ENCODE results near the gene TMEM273.

- no peak for TF ChIP-seq CTCF (optimal IDR thresholded peaks at IDR 0.05 in 1 of 3, IDR thresholded peaks at IDR 0.05 in 1 of 3, conservative IDR thresholded peaks at IDR 0.05 in 1 of 3; ENCODE audit: extremely low read depth in 1 of 3, insufficient read depth in 2 of 3, low read length in 3 of 3)
- no peak for TF ChIP-seq EZH2 (IDR thresholded peaks at IDR 0.05; ENCODE audit: low read length)
These were observed 47.2 kb upstream of the TMEM273 start for GRCh38 chr10:49235392-49235791.

All from keratinocyte (primary cell).